ENCODE results near the gene SYNPR.

The SYNPR gene

DNA sequence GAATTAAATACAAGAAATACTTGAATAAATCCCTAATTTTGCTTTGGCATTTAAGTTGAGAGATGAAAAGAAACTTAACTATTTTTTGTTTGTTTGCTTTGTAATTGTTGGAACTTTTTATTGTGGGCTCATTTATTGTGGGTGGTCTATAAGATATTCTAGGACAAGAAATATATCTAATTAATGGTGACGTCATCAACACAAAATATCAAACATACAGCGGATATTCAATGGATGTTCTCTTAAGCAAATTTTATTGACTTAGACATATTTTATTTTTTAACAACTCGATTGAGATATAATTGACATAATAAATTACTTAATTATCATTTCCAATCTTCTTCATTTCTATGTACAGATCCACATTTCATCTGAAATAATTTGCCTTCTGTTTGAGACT is 30.0 kb downstream of the SYNPR start:
- DNase-seq = no peak

DNA sequence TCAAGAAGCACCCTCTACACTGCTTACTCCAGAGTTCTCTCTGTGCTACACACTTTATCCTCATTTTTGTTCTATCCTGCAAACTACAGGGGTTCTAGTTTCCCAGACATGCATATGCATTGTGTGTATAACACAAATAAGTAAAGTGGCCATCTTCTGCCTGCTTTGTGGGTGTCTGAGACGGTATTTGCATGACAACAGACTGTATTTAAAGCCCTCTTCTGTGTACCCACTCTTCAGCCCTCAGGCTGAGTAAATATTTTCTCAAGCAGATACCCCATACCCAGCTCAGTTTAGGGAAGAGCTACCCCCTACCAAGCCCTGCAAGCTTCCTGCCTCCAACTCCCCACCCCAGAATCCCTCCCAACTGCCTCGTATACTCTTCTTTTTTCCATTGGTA is 31.7 kb downstream of the SYNPR start:
- DNase-seq = no peak

DNA sequence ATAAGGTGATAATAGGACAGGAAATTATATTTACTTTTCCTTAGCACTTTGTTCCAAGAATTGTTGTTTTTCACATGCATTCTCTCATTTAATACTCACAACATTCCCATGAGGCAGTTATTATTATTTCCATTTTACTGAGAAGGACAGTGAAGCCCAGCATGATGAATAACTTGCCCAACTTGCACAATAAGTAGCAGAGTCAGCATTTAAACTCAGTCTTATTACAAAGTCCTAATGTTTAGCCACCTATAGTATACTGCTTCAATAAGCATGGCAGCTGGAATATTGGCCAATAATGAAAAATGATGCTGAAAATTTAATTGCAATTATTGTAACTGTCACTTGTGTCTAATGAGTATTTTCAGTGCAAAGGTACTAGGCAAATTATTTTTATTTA is 45.7 kb downstream of the SYNPR start:
- no peak for DNase-seq

DNA sequence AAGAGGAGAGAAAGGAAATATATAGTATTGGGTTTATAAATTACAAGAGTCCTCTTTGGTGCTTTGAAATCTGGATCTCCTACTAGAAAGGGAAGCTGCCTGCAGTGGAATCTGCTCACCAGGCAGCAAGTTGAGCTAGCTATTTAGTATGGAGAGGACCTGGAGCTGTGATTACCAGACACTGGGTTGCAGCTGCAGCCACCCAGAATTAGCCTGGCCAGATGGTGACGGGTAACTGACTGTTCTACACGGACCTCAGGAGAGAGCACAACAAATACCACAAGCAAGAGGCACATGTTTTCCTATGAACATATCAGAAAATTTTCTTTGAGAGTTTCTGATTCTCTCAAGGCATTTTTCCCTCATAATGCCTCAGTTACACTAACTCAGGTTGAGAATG is 46.5 kb downstream of the SYNPR start:
- peak; percentile 61 for DNase-seq

DNA sequence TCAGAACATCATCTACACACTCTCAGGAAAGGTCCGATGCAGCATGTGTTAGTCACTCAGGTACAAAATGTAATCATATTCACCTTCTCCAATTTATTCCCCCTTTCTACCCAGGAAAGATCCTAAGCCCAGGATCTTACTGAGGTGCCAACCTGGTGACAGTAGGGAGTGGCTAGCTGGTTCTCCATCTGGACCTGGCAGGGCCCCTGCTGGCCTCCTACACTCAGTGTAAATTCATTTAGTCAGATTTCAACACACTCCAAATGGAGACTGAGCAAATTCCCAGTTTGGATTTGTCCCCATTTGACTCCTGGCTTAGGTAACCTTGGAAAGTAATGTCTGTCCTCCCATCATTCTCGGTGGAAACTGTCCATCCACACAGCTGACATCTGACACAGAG is 47.3 kb downstream of the SYNPR start:
- no peak for DNase-seq

DNA sequence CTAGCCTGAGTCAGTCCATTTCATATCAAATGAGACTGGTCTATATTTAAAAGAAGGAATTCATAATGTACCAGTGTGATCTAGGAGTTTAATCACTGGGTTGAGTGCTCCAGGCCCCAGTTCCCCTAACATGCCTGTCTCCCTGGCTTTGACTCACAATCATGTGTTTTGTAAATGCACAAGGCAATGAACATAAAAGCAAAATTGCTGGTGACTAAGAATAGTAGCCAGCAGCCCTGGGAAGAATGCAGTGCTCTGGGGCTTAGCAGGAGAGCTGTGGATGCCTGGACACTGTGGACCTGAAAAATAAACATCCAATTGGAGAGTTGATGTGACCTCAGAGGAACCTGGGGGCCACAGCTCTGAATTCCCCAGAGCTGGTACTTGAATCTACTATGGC is 50.3 kb downstream of the SYNPR start:
- no peak for DNase-seq

DNA sequence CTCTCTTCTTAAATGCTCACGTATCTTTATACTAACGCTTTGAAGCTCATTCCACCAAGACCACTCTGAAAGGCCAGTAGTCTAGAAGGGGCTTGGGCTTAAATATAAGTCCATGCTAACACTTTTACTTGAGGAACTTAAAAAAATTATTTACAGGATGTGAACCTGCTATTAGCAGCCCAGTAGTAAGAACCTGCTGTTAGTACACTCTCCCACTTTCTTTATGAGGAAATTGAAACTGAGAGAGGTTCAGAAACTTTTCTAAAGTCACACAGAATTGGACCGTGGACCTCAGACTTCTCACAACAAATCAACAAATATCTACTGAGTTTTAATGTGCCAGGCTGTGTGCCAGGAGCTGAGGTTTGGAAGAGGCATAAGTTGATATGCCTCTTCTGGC is 53.4 kb downstream of the SYNPR start:
- no peak for DNase-seq

DNA sequence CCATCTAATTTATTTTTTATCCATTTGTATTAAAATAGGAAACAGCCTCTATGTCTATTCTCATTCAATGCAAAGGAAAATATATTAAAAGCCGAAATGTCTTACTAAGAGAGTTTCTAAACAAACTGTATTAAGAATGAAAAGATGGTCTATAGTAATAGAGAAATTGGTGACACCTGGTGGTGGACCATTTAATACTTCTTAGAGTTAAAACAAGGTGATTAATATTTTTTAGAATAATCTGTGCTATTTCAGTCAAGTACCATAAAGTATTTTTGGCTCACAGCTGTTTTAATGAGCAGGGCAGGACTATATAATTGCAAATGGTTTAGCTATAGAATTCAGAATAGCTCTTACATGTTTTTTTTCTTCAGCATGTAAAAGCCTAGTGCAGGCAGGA is 55.7 kb downstream of the SYNPR start:
- peak; percentile 11 for DNase-seq

DNA sequence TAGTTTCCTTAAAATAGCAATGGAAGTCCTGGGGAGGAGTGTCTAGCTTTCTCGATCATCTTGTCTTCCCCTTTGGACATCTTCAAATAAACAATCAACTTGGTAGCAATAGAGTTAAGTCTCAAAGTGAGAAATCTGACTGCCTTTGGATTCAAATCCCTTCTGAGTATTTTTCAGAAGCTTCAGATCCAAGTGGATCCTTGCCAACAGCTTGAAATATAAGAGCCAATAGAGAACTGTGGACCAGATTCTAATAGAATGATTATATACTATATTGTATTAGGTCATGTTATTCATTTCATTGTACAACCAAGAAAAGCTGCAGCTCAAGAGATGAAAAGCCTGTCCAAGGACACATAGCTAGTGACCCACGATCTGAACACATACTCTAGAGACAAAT is 60.2 kb downstream of the SYNPR start:
- no peak for DNase-seq

DNA sequence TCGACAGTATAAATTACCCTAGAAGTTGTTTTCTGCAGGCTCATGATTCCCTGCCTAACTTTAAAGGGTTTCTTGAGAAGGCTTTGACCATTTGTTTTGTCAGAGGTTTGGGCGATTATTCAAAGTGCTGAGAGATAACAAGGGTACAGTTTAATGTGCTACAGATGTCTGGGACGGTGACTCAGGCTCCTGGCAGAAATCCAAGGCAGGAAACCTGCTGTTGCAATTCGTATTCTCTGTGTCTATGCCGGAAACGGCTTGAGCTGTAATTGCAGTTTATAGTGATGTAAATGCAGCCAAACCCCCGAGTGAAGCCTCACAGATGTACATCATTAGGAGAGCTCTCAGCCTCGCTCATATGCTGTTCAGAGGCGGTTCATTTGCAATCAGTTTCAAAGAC is 65.6 kb downstream of the SYNPR start:
- peak; percentile 88 for DNase-seq

DNA sequence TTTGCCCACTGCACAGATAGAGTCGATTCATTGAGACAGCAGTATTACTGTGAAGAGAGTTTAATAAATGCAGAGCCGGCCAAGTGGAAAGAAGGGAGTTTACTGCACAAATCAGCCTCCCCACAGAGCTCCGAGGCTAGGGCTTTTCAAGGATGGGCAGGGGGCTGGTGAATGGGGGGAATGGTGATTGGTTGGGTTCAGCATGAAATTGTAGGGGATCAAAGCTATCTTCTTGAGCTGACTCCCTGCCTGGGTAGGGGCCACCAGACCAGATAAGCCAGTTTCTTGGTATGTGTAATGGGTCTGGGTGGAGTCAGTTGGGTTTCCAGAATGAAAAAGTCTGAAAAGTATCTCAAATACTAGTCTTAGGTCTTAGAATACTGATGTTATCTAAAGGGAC is 66.6 kb downstream of the SYNPR start:
- no peak for DNase-seq

DNA sequence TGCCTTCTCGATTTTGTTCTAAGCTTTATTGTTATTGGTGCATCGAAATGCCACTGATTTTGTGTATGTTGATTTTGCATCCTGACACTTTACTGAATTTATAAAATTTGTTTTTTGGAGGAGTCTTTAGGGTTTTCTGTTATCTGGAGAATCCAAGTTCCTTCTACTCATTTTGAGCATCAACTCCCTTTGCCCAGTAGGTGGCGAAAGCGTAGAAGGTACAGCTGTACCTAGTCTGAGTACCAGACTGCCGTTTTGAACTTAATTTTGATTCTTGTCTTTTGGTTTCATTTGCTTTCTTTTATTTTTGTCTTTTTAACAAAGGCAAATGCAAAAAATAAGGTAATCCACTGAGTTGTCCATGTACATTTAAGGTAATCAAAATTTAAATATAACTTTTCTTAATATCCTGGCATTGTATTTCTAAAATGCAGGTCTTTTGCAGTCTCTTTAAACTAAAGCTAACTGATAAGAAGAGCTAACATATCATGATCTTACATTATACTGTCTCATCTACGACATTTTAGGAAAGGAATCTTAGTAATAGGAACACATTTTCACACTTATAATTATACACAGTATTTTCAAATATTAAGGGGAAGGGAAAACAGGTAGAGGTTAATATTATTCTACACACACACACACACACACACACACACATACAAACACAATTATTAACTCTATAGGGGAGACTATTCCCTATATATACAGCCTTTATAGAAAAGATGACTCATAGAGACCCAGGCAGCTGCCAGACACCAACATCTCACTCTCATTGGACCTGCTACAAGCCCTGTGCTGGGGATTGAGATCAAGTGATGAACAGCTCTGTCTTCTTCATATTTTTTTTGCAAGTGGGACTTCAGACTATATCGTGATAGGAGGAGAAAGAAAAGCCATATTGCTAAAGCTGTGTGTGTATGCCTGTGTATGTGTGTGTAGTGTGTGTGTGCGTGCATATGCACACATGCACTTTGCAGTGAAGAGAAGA is 71.8 kb downstream of the SYNPR start:
- DNase-seq = peak; percentile 18

DNA sequence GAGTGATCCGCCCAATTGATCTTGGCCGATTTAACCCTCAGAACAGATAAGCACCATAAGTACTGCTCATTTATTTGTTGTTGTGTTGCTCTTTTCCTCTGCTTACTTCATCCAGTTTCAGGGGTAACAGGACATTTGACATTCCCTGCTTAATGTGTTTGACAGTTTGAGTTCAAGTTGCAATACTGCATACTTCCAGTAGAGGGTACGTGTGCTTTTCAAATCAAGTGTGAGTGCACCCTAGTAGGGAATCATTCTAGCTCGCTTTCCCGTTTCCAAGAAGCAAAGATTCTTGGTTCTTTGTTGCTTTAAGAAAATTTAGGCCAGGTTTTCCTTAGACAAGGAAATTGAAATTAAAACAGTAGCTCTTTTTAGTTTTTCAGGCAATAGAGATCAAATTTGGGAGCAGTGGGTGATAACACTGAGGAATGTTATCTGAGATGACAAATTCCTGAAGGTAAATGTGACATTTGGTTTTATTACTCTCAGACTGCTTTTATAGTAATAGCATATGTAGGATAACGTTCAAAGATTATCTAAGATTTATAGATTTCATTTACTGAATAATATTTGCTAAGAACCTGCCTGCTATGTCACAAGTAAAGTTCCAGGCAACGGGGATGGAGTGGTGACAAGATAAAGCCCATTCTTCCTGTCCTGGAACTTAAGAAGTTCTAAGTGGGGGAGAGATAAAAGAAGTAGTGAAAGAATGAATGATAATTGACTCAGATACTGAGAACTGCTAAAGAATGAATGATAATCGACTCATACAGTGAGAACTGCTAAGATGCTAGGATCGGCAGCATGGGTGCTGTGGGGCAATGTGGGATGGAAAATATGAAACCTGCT is 73.3 kb downstream of the SYNPR start:
- peak; percentile 61 for DNase-seq

DNA sequence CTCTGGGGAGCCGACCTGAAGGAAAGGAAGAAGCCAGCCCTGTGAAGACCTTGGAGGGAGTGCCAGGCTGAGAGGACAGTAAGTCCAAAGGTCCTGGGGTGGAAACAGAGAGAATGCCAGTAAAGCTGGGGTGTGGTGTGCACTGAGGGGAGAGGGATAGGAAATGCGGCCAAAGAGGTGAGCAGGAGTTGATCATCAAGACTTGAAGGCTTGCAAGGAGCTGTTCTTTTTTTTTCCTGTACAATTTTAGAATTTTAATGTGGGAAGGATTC is 73.8 kb downstream of the SYNPR start:
- no peak for DNase-seq

DNA sequence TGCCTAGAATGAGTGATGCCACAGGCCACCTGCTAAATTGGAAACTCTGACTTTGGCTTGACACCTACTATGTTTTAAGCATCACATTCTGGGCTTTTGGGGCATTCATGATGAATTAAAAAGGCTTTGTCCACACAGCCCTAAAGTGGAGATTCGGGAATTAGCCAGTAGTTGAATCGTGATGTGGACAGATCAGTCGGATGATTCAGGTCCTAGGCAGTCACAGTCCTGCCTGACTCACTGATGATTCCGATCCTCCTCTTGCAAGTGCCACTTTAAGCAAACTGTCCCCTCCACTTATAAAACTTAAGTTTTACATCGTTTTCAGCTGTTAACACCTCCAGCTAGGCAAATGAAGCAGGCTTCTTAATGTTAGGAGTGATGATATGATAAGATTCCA is 75.3 kb downstream of the SYNPR start:
- no peak for DNase-seq

DNA sequence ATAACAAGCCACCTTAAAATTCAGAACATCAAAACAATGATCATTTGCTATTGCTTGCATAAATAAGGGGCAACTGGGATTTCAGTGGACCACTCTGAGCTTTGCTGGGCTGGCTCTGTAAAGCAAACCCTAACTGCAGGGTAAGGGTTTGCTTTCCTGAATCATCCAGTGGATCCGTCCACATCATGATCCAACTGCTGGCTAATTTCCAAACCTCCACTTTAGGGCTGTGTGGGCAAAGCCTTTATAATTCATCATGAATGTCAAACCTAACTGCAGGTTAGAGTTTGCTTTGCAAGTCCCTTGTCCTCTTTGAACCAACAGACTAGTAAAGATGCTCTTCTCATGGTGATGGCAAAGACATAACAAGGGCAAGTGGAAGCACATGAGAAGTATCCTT is 76.1 kb downstream of the SYNPR start:
- no peak for DNase-seq

DNA sequence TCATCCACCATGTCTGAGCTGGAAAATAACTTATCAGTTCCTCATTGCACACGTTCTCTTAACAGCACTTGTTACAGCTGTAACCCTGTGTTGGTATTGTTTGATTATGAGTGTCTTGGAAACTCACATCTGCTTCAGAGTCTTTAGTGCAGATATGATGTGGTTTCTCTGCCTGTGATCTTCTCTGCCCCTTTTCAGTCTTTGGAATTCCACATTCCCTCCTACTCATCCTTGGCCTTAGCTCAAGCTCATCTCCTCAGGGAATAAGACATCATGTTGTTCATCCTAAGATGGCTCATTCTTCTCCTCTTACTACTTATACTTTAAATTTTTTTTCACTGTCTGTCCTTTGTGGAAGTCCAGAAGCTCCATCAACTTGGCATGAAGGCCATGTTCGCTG is 77.7 kb downstream of the SYNPR start:
- no peak for DNase-seq

DNA sequence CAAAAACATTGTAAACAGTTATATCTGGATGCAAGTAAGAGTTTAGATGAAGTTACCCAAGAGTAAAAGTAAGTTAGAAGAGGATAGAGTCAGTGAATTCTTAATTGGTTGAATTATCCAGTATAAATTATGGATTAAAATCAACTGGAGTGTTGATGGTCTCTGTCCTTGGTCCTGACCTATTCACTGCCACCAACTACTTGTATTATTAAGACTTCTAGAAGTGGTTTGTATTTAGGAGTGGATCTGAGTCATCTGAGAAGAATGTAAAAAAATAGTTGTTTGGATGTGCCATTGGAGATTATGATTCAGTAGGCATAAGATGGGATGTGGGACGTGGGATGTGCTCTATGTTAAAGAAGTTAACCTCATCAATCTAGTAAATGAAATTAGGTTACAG is 86.4 kb downstream of the SYNPR start:
- no peak for DNase-seq

DNA sequence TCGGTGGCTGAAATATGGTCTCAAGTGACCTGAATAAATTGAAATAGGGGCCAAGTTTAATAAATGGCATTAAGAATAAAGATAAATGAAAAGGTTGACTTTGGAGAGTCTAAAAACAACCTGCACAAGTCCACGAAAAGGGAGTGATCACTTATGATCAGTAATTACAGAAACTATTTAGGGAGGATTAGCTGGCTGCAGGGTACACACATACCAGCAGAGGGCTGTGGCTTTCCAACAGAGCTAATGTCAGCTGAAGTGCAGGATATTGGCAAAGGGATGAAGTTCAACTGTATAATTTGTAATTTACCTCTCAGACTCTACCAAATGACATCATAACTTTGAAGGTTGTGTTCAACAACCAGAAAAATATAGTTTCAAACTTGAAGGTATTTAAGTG is 86.8 kb downstream of the SYNPR start:
- peak; percentile 4 for DNase-seq

DNA sequence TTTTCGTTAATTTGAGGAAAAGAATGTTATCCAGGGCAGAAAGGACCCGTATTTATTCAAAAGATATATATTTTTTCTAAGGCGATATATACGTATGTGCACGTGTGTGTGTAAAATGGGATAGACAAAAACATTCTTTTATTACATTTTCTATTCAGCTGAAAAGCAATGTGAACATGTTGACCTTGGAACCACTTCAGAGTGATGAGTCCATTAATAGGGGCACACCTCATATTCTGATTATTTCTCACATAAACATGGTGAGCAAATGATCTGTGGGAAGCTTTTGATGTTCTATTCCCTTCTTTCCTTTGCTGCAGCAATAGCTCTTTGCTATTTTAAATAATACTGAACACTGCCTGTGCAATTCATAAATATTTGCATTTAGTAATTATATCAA is 87.6 kb downstream of the SYNPR start:
- DNase-seq = no peak

DNA sequence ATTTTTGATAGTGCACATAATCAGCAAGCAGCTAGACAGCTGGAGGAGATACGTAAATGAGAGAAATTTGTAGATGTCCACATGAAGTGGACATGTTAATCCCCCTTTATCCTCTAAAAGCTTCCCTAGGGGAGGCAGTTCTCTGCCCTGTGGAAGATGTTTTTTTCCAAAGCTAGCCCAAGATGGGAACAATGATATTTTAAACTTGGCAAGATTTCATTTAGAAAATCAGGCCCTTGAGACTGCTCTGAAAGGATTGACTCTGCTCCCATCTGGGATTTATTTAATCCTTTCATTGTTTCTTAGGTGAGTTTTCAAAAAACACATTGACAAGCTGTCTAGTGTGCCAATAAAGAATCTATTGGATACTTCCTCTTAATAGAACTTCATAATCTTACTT is 92.0 kb downstream of the SYNPR start:
- peak; percentile 3 for DNase-seq

DNA sequence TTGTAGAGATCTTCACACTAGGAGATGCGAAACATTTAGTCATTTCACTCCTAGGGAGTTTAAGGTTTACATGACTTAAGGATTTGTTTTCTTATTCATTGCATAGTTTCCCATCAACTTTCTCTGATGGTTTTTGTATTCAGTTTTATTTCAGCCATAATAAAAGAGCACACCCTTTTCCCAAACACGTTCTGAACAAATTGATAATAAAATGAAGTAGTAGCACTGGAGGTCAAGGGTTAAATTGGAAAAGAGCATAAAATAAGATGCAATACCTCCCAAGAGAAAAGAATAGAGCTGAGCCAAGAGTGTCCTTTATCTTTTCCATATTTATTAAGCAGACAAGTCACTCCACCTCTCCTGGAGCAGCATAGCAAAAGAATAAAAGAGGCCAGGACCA is 104.9 kb downstream of the SYNPR start:
- DNase-seq = no peak

DNA sequence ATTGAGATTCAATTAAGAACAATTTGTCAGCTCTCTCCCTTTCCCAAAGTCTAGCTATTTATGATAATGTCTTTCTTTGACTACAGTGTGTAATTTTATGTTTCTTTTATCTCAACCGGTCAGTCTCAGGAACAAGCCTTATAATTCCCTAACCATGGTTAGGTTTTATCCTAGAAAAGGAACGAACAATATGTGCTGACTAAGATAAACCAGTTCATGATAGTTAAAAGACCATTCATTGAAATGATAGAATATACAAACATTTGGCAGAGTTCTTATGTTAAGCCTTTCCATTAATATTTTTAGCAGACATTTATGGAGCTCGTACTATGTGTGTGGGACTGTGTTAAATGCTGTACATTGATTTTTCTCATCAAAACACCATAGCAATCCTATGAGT is 106.3 kb downstream of the SYNPR start:
- DNase-seq = no peak

DNA sequence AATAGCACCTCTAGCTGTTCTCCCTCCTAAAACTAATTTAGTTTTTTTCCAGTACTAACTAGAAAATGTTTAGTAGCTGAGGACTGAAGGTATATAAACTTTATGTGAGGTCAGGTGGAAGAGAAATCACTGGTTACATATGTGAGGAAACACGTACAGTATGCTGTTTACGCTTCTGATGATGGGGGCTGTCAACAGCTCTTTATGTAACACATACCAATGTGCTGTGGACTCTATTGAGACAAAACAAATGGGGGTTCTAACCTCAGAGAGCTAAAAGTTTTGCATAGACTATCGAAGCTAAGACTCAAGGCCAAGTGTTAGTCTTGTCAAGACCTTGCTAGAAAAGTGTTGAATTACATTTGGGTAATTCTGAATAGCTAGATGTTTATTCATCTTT is 107.5 kb downstream of the SYNPR start:
- no peak for DNase-seq

Measured in NCI-H2171 treated with DMSO at 0.1 percent for 48 hours (cell line).